ENCODE data around the gene CEP290. TPM values are rescaled to one million over a fixed set of nuclear protein-coding genes. Genes with fewer than 3 reads are reported as not detected.

The CEP290 gene
- total and polyA plus RNA-seq, 2 of the 13 experiments (the other 11 are each of a cell fraction or from before 2014, with no cell fraction given), result 2.4 to 10.8 TPM

DNA sequence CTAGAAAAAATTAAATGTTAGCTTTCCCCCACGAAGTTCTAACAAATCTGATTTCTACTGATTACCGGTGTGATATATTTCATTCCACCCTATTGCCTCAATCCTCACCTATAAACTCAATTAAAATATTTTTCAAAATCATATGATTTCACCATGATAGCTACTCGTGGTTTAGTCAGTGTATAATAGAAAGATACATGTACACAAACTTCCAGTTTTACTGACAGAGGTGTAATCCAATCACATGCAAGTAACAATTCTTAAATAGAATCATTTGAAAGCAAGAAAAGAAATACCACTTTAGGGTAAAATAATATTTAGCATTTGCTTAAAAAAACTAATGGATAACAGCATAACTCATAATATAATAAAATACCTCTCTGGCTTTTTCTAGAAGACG lies 57.7 kb downstream of the CEP290 start:
- Histone ChIP-seq H3K9ac (ENCODE audit: insufficient read depth, low read depth, low read length) (no peak overlapping the region), H3K4me2 (ENCODE audit: low read depth, low read length) (no peak overlapping the region), H3K27me3 (ENCODE audit: control insufficient read depth in 1 of 2, insufficient read depth in 2 of 2, low read length in 2 of 2) (no peaks in the 10 kb centered on the region), H3K4me3 (replicated peaks in 1 of 3; ENCODE audit: insufficient read depth in 1 of 3, low read depth in 2 of 3, low read length in 3 of 3) (no peak overlapping the region), H2AFZ (ENCODE audit: low read length) (no peak overlapping the region), H3K9me3 (ENCODE audit: low read length) (no peaks in the 10 kb centered on the region), H3K4me1 (ENCODE audit: insufficient read depth, low read length) (no peaks in the 10 kb centered on the region; the same call in 1 of the 2 replicates), H3K36me3 (replicated peaks in 1 of 2; ENCODE audit: control insufficient read depth in 1 of 2, insufficient read depth in 2 of 2, low read length in 2 of 2) (peaks cover 0 to 22% of the 10 kb centered on the region in 2 experiments; a peak in 2 of 5 replicates), H3K79me2 (ENCODE audit: insufficient read depth, low read length) (no peaks in the 10 kb centered on the region), H3K27ac (ENCODE audit: extremely low read length, insufficient read depth, low read length) (no peak overlapping the region), H4K20me1 (ENCODE audit: insufficient read depth, low read length) (no peaks in the 10 kb centered on the region)
- TF ChIP-seq HDAC6 (IDR thresholded peaks at IDR 0.05; ENCODE audit: low read depth, low read length), result no peak
- DNase-seq (ENCODE audit: low spot score) (no peak), FAIRE-seq (no peak), ATAC-seq (no peak)
- ChIA-PET POLR2A (no interaction called here), CTCF (ENCODE audit: low intra/inter-chr PET ratio, low total read pairs) (no interaction called here)
- 95% methylated on average over 4 of the region's 4 CpGs for WGBS (ENCODE audit: low lambda C conversion rate)
- BruUV-seq (replicated peaks), result no TSS peak
- intact Hi-C loops (cut with micrococcal nuclease; ENCODE audit: unreplicated experiment), result no loop called here
- in situ Hi-C loops (cut with HindIII; ENCODE audit: extremely low pct_ligation_motif_present, low pct_unique_long_range_greater_than_20kb), result no loop called here

DNA sequence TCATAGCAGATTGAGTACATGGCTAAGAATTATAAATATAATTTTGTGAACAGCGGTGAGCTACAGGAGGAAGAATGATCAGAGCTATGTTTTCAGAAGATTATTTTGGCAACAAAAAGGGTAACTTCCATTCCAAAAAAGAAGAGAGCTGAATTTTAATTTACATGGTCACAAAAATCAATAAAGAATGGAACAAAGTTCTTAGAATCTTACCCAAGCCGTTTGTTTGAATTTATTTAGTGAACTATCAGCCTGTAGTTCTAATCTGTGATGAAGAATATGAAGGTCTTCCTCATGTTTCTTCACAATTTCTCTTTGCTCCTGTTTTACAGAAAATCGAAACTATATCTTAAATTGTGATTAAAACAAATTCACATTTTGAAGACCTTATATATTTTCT lies 58.3 kb downstream of the CEP290 start:
- Histone ChIP-seq H3K79me2 (ENCODE audit: insufficient read depth, low read length) (no peaks in the 10 kb centered on the region), H2AFZ (ENCODE audit: low read length) (no peak overlapping the region), H3K4me3 (replicated peaks in 1 of 3; ENCODE audit: insufficient read depth in 1 of 3, low read depth in 2 of 3, low read length in 3 of 3) (no peak overlapping the region), H3K4me1 (ENCODE audit: insufficient read depth, low read length) (no peaks in the 10 kb centered on the region; the same call in 1 of the 2 replicates), H3K4me2 (ENCODE audit: low read depth, low read length) (no peak overlapping the region), H3K36me3 (replicated peaks in 1 of 2; ENCODE audit: control insufficient read depth in 1 of 2, insufficient read depth in 2 of 2, low read length in 2 of 2) (peaks cover 0 to 17% of the 10 kb centered on the region in 2 experiments; a peak in 2 of 5 replicates), H3K27ac (ENCODE audit: extremely low read length, insufficient read depth, low read length) (no peak overlapping the region), H4K20me1 (ENCODE audit: insufficient read depth, low read length) (no peaks in the 10 kb centered on the region), H3K27me3 (ENCODE audit: control insufficient read depth in 1 of 2, insufficient read depth in 2 of 2, low read length in 2 of 2) (no peaks in the 10 kb centered on the region), H3K9ac (ENCODE audit: insufficient read depth, low read depth, low read length) (no peak overlapping the region), H3K9me3 (ENCODE audit: low read length) (no peaks in the 10 kb centered on the region)
- in situ Hi-C loops (cut with HindIII; ENCODE audit: extremely low pct_ligation_motif_present, low pct_unique_long_range_greater_than_20kb) (no loop called here), intact Hi-C loops (cut with micrococcal nuclease; ENCODE audit: unreplicated experiment) (no loop called here)
- ChIA-PET POLR2A (no interaction called here), CTCF (ENCODE audit: low intra/inter-chr PET ratio, low total read pairs) (no interaction called here)
- no TSS peak for BruUV-seq (replicated peaks)
- DNase-seq (ENCODE audit: low spot score) (no peak), FAIRE-seq (no peak), ATAC-seq (no peak)
- WGBS (ENCODE audit: low lambda C conversion rate), result 55% methylated on average over 3 of the region's 3 CpGs
- TF ChIP-seq, protein P1, sequence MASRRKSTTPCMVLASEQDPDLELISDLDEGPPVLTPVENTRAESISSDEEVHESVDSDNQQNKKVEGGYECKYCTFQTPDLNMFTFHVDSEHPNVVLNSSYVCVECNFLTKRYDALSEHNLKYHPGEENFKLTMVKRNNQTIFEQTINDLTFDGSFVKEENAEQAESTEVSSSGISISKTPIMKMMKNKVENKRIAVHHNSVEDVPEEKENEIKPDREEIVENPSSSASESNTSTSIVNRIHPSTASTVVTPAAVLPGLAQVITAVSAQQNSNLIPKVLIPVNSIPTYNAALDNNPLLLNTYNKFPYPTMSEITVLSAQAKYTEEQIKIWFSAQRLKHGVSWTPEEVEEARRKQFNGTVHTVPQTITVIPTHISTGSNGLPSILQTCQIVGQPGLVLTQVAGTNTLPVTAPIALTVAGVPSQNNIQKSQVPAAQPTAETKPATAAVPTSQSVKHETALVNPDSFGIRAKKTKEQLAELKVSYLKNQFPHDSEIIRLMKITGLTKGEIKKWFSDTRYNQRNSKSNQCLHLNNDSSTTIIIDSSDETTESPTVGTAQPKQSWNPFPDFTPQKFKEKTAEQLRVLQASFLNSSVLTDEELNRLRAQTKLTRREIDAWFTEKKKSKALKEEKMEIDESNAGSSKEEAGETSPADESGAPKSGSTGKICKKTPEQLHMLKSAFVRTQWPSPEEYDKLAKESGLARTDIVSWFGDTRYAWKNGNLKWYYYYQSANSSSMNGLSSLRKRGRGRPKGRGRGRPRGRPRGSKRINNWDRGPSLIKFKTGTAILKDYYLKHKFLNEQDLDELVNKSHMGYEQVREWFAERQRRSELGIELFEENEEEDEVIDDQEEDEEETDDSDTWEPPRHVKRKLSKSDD (CRISPR knock-in tag; IDR thresholded peaks at IDR 0.05; ENCODE audit: low read depth), result no peak
- TF ChIP-seq HNF4A (CRISPR knock-in tag; IDR thresholded peaks at IDR 0.05), result no peak
- TF ChIP-seq TCF7 (IDR thresholded peaks at IDR 0.05; ENCODE audit: low read depth), result no peak
